ENCODE data around the gene MMP24.

DNA sequence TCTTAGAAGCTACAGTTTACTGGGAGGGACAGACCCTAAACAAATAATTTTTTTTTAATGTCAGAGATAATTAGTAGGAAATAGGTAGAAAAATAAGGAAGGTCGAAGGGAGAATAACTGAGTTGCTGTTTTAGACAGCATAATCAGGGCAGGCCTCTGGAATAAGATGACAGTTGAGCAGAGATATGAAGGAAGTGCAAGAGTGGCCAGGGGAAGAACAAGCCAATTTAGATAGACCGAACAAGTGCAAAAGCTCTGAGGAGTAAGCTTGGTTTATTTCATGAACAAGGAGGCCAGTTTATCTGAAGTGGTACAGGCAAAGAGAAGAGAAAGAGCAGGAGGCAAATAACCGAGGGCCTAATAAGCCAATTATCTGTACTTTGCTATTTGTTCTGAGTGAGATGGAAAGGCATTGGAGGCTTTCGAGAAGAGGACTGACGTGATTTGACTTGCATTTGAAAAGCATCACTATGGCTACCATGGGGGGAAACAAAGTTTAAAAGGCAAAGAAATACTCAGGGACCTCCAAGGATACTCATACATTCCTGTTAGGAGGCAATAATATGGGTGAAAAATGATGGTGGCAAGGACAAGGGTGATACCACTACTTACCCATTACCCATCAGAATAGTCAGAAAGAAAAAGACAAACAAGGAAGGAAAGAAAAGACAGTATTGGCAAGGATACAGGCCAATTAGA, 34.9 kb upstream of the MMP24 start:
- TF ChIP-seq, protein P1, sequence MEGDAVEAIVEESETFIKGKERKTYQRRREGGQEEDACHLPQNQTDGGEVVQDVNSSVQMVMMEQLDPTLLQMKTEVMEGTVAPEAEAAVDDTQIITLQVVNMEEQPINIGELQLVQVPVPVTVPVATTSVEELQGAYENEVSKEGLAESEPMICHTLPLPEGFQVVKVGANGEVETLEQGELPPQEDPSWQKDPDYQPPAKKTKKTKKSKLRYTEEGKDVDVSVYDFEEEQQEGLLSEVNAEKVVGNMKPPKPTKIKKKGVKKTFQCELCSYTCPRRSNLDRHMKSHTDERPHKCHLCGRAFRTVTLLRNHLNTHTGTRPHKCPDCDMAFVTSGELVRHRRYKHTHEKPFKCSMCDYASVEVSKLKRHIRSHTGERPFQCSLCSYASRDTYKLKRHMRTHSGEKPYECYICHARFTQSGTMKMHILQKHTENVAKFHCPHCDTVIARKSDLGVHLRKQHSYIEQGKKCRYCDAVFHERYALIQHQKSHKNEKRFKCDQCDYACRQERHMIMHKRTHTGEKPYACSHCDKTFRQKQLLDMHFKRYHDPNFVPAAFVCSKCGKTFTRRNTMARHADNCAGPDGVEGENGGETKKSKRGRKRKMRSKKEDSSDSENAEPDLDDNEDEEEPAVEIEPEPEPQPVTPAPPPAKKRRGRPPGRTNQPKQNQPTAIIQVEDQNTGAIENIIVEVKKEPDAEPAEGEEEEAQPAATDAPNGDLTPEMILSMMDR (IDR thresholded peaks at IDR 0.05 in 8 of 11, conservative IDR thresholded peaks at IDR 0.05 in 3 of 11), result no peak
- no peak for TF ChIP-seq POLR2AphosphoS5 (IDR thresholded peaks at IDR 0.05)

All from spleen (tissue), 7 donors.